Activated T-helper 1 cell treated with anti-CD3 and anti-CD28 coated beads, Interleukin-2, amount 50 U/mL, for 16 hours (primary cell): ENCODE data around the gene GPR137B.

ENCODE experiments used
- DNase-seq, 2 donors: peaks; one replicate each; pipeline ENCODE4 v3.0.0-alpha.2; 2020; ENCODE audit warnings: low read depth in 1 of 2, low spot score in 1 of 2

Gene GPR137B

DNA sequence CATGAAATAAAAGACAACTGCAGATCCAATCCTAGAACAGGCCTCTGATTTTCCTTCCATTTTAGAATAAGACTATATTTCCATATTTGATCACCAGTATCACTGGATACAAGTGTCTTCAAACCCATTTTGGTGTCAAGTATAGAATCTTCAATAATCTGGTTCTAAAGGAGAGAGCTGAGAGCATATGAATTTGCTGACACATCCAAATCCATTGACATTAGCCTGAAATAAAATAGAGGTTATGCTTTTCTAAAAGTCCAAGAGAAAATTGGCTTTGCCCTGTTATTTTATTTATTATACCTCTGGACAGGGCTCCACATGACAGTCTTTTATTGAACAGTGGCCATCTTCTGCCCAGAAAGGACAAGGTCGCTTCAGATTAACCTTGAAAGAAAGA lies 110.8 kb downstream of the GPR137B start:
- no peak for DNase-seq

DNA sequence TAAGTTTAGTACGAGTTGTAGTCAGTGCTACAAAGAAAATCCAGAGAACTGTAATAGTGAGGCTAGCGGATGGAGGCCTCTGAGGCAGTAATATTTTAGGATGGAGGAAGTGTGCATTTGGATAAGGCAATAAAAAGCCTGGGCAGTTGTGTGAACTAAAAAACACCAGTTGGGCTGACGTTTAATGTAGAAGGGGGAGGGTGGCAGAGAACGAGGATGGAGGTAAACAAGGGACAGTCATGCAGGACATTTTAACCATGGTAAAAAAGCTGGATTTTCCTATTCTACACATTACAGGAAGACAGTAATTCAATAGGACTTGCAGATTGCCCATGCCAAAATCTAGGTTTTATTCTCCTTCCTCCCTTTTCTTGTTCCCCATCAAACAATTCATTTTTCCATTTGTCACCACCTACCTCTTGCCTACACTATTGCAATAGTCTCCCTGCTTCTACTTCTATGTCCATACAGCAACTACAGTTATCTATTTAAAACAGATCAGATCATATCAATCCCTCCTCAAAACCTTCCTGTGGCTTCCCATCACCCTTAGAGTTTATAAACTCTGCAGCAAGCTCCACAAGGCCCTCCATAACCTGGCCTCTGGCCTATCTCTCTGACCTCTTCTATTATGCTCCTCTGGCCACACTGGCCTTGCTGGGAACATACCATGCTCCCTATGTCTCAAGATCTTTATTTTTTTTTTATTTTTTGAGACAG lies 111.7 kb downstream of the GPR137B start:
- no peak for DNase-seq

DNA sequence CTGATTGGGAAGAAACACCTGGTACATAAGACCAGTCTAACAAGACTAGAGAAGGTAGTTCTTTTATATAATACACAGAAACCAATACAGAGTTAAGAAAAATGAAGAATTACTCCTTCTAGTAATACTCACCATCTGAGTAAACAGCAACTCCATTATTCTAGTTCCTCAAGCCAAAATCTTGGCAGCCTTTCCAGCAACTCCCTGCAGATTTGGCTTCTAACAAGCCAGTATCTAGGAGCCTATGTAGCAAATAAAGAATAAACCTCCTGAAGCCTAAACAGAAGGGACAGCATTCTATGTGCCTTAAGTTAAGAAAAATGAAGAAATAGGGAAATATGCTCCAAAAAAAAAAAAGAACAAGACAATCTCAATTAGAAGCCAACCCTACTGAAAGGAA lies 114.9 kb downstream of the GPR137B start:
- no peak for DNase-seq

GRCh38 chr1:236258114-236258622 lies 115.8 kb downstream of the GPR137B start:
- no peak for DNase-seq
